Endothelial cell of umbilical vein (primary cell): Measurements from ENCODE around the gene MAPKAP1. TPM values are rescaled to one million over a fixed set of nuclear protein-coding genes. Genes with fewer than 3 reads are reported as not detected.

Experiments used
- BruUV-seq: library from RNA; stranded (reverse); fragments of 400-500 nt; replicated peaks from 2 replicates; lab custom pipeline; 2021; lab: Mats Ljungman, UMichigan
- CTCF ChIA-PET: fragments of 300-600, 350-600 bp; sonication (Branson Sonifier 250); formaldehyde crosslinking; loops from one replicate; lab custom pipeline; 2021; ENCODE audit warnings: antibody characterized with exemption, inconsistent platforms; lab: Charles Lee
- POLR2A ChIA-PET: fragments of 300-600, 350-600 bp; sonication (Branson Sonifier 250); formaldehyde crosslinking; loops from one replicate; lab custom pipeline; 2021; ENCODE audit warnings: antibody characterized with exemption, inconsistent platforms; lab: Charles Lee
- DNase-seq: peaks from one replicate; pipeline ENCODE4 v3.0.0-alpha.2; 2011; ENCODE audit warnings: low read depth, low spot score
- FAIRE-seq: peaks from 2 replicates; lab custom pipeline; 2011; peaks lifted over from hg19 to GRCh38; lab: Jason Lieb, UNC
- H2AFZ ChIP-seq: 2 replicates; pipeline ENCODE4 v1.6.0; 2012; ENCODE audit warnings: low read depth, low read length, control low read depth, inconsistent platforms
- H3K27ac ChIP-seq: 2 replicates; pipeline ENCODE4 v1.5.1; 2011; ENCODE audit warnings: low read depth, mild to moderate bottlenecking, control low read depth, low read length, moderate library complexity; ENCODE audit not compliant: insufficient read depth
- H3K27me3 ChIP-seq, 2 experiments: 2 replicates each; pipeline versions ENCODE4 v1.6.0 to v1.6.1; 2011; ENCODE audit warnings: low read length in 2 of 2, mixed read lengths in 1 of 2; ENCODE audit not compliant: control insufficient read depth in 2 of 2, insufficient read depth in 2 of 2
- H3K36me3 ChIP-seq, 2 experiments: 2 replicates in 1 of 2; 3 replicates in 1 of 2; pipeline ENCODE4 v1.5.1; 2011; ENCODE audit warnings: low read length in 2 of 2, mild to moderate bottlenecking in 1 of 2, moderate library complexity in 1 of 2; ENCODE audit not compliant: control insufficient read depth in 2 of 2, insufficient read depth in 2 of 2; ENCODE audit errors: extremely low read depth in 1 of 2
- H3K4me1 ChIP-seq: 3 replicates; pipeline ENCODE4 v1.5.1; 2011; ENCODE audit warnings: mild to moderate bottlenecking, low read length; ENCODE audit not compliant: control insufficient read depth, insufficient read depth; ENCODE audit errors: extremely low read depth
- H3K4me2 ChIP-seq: 2 replicates; pipeline ENCODE4 v1.6.1; 2011; ENCODE audit warnings: low read length, control low read depth, mixed read lengths; ENCODE audit not compliant: insufficient read depth
- H3K4me3 ChIP-seq, 3 experiments: fragments of 200-600 bp in 1 of 3; sonication (generic), shearing (Covaris generic) in 1 of 3; replicated peaks in 1 of 3; 2 replicates each; pipeline ENCODE4 v1.5.1; 2011 to 2016; ENCODE audit warnings: control low read depth in 3 of 3, low read length in 3 of 3, mild to moderate bottlenecking in 2 of 3, inconsistent platforms in 1 of 3, low read depth in 1 of 3, moderate library complexity in 1 of 3; ENCODE audit not compliant: insufficient read depth in 1 of 3
- H3K79me2 ChIP-seq: 2 replicates; pipeline ENCODE4 v1.6.0; 2012; ENCODE audit warnings: low read length, inconsistent platforms; ENCODE audit not compliant: control insufficient read depth, insufficient read depth
- H3K9ac ChIP-seq: replicated peaks from 2 replicates; pipeline ENCODE3; 2011; ENCODE audit warnings: low read length, control low read depth; ENCODE audit not compliant: insufficient read depth; ENCODE audit errors: extremely low read depth
- H3K9me1 ChIP-seq: replicated peaks from 3 replicates; pipeline ENCODE4 v1.6.0; 2011; ENCODE audit warnings: mild to moderate bottlenecking, low read length; ENCODE audit not compliant: control insufficient read depth, insufficient read depth; ENCODE audit errors: extremely low read depth
- H3K9me3 ChIP-seq: replicated peaks from 2 replicates; pipeline ENCODE4 v1.5.1; 2012; ENCODE audit warnings: low read length, inconsistent platforms; ENCODE audit not compliant: control insufficient read depth, insufficient read depth
- H4K20me1 ChIP-seq: replicated peaks from 2 replicates; pipeline ENCODE3; 2011; ENCODE audit warnings: mild to moderate bottlenecking, low read length; ENCODE audit not compliant: control insufficient read depth, insufficient read depth; ENCODE audit errors: extremely low read depth
- EZH2 ChIP-seq: IDR thresholded peaks from 2 replicates; pipeline ENCODE4 v1.6.1; 2012; ENCODE audit warnings: borderline replicate concordance, low read depth, mild to moderate bottlenecking, moderate library complexity, low read length, inconsistent platforms; ENCODE audit not compliant: severe bottlenecking
- FOS ChIP-seq: IDR thresholded peaks from 2 replicates; pipeline ENCODE4 v1.6.1; 2011; ENCODE audit warnings: mild to moderate bottlenecking, low read length, moderate library complexity, borderline replicate concordance; ENCODE audit not compliant: insufficient read depth
- GATA2 ChIP-seq: IDR thresholded peaks from 2 replicates; pipeline ENCODE4 v1.7.0; 2011; ENCODE audit warnings: low read depth, mild to moderate bottlenecking, moderate library complexity, mixed read lengths, low read length; ENCODE audit not compliant: insufficient read length, insufficient read depth
- JUN ChIP-seq: IDR thresholded peaks from 2 replicates; pipeline ENCODE4 v1.6.1; 2011; ENCODE audit warnings: borderline replicate concordance, low read depth; ENCODE audit not compliant: insufficient read length, insufficient read depth
- MAX ChIP-seq: IDR thresholded peaks from 2 replicates; pipeline ENCODE4 v1.6.1; 2011; ENCODE audit not compliant: insufficient read depth, insufficient read length
- MYC ChIP-seq: IDR thresholded peaks from one replicate; pipeline ENCODE4 v1.6.1; 2011; ENCODE audit warnings: mild to moderate bottlenecking, low read depth, low read length
- POLR2A ChIP-seq: IDR thresholded peaks from 2 replicates; pipeline ENCODE4 v1.6.1; 2012; ENCODE audit warnings: low read depth, mild to moderate bottlenecking, control low read depth, low read length
- POLR2AphosphoS5 ChIP-seq: IDR thresholded peaks from 2 replicates; pipeline ENCODE4 v1.6.1; 2012; ENCODE audit warnings: low read depth, mild to moderate bottlenecking, control low read depth, low read length, moderate library complexity; ENCODE audit not compliant: insufficient read depth
- dilution Hi-C: fragments of 300-500 bp; cut with MboI; formaldehyde crosslinking; loops from one replicate; pipeline ENCODE4 v1.15.0; 2019; ENCODE audit warnings: low sequenced_read_pairs; ENCODE audit not compliant: extremely low pct_ligation_motif_present
- intact Hi-C: fragments of 100-400 bp; cut with micrococcal nuclease; formaldehyde crosslinking; loops from one replicate; pipeline ENCODE4 v1.10.0; 2022
- polyA plus RNA-seq, 4 experiments: library from polyadenylated mRNA; depleted of rRNA in 3 of 4; stranded (reverse) in 3 of 4; unstranded in 1 of 4; fragments of >200 nt; gene quantifications; 2 replicates each; pipeline versions ENCODE4 v1.2.1 to v1.2.3, GENCODE V29; 2011 to 2012; ENCODE audit warnings: missing spikeins in 1 of 4
- total RNA-seq: library from RNA; stranded (reverse); gene quantifications from 2 replicates; pipeline ENCODE4 v1.2.3, GENCODE V29; 2021
- TF ChIP-seq, protein P1 (sequence below), 2 donors: IDR thresholded peaks; 1 replicate in 1 of 2; 2 replicates in 1 of 2; pipeline ENCODE4 v1.5.1; 2011; ENCODE audit warnings: low read length in 2 of 2, mild to moderate bottlenecking in 2 of 2, moderate library complexity in 2 of 2, control low read depth in 1 of 2, inconsistent platforms in 1 of 2, low read depth in 1 of 2; ENCODE audit not compliant: insufficient read depth in 1 of 2; ENCODE audit errors: extremely low read depth in 1 of 2

The MAPKAP1 gene
- total and polyA plus RNA-seq, 2 donors (not counting 3 experiments of a cell fraction or from before 2014, with no cell fraction given) = 61.9 to 99.1 TPM

GRCh38 chr9:125504616-125505015 is 202.4 kb downstream of the MAPKAP1 start:
- no peak for FAIRE-seq
- dilution Hi-C loops = no loop called here
- no peaks in the 10 kb centered on the region for H3K4me1 ChIP-seq

More at GRCh38 chr9:125504616-125505015, 202.4 kb downstream of the MAPKAP1 start:
- H3K9ac ChIP-seq = no peak overlapping the region
- H2AFZ ChIP-seq = no peak overlapping the region
- H3K79me2 ChIP-seq = no peaks in the 10 kb centered on the region
- H3K27ac ChIP-seq = no peak overlapping the region
- H3K4me3 ChIP-seq = no peak overlapping the region
- H3K36me3 ChIP-seq = no peaks in the 10 kb centered on the region
- DNase-seq = no peak
- BruUV-seq = no TSS peak
- no peaks in the 10 kb centered on the region for H4K20me1 ChIP-seq
- no peaks in the 10 kb centered on the region for H3K9me1 ChIP-seq
- POLR2A ChIA-PET = no interaction called here
- intact Hi-C loops = no loop called here
- CTCF ChIA-PET = no interaction called here
- no peaks in the 10 kb centered on the region for H3K27me3 ChIP-seq
- TF ChIP-seq EZH2 (no peak), MAX (no peak), FOS (no peak), JUN (no peak), POLR2A (no peak), MYC (no peak), POLR2AphosphoS5 (no peak), GATA2 (no peak)
- TF ChIP-seq, protein P1, sequence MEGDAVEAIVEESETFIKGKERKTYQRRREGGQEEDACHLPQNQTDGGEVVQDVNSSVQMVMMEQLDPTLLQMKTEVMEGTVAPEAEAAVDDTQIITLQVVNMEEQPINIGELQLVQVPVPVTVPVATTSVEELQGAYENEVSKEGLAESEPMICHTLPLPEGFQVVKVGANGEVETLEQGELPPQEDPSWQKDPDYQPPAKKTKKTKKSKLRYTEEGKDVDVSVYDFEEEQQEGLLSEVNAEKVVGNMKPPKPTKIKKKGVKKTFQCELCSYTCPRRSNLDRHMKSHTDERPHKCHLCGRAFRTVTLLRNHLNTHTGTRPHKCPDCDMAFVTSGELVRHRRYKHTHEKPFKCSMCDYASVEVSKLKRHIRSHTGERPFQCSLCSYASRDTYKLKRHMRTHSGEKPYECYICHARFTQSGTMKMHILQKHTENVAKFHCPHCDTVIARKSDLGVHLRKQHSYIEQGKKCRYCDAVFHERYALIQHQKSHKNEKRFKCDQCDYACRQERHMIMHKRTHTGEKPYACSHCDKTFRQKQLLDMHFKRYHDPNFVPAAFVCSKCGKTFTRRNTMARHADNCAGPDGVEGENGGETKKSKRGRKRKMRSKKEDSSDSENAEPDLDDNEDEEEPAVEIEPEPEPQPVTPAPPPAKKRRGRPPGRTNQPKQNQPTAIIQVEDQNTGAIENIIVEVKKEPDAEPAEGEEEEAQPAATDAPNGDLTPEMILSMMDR (IDR thresholded peaks at IDR 0.05; ENCODE audit: extremely low read depth in 1 of 2, insufficient read depth in 1 of 2, low read depth in 1 of 2, low read length in 2 of 2) = no peak
- no peak overlapping the region for H3K4me2 ChIP-seq
- H3K9me3 ChIP-seq = no peaks in the 10 kb centered on the region
